Thoracic aorta (tissue), 2 donors: ENCODE measurements around the gene STARD9. TPM values are rescaled to one million over a fixed set of nuclear protein-coding genes. Genes with fewer than 3 reads are reported as not detected.
A peak's percentile ranks its signal among the peaks of the same experiment; 100 is the strongest.
"Not testable (repeated sequence)": the region's sequence is repeated elsewhere in the genome, so short reads cannot be mapped to it uniquely, and the experiment has no call there.

Experiments used
- ATAC-seq: fragments of 150-250 bp; one replicate; pipeline ENCODE4 v1.8.0; 2017; ENCODE audit warnings: low read depth; ENCODE audit not compliant: insufficient number of reproducible peaks, low FRiP score
- DNase-seq: peaks from one replicate; pipeline ENCODE4 v3.0.0-alpha.2; 2020; ENCODE audit warnings: low spot score
- H3K27ac ChIP-seq, 2 donors: fragments of 200-600 bp; sonication (generic); 1 replicate in 1 of 2; 2 replicates in 1 of 2; pipeline ENCODE4 v1.5.1; 2016; ENCODE audit warnings: mild to moderate bottlenecking in 2 of 2, moderate library complexity in 2 of 2
- H3K27me3 ChIP-seq: fragments of 200-600 bp; sonication (generic); replicated peaks from 2 replicates; pipeline ENCODE4 v1.6.0; 2016; ENCODE audit warnings: mild to moderate bottlenecking; ENCODE audit not compliant: insufficient read depth
- H3K36me3 ChIP-seq: fragments of 200-600 bp; sonication (generic); one replicate; pipeline ENCODE4 v1.5.1; 2016
- H3K4me1 ChIP-seq, 2 donors: fragments of 200-600 bp; sonication (generic); 1 replicate in 1 of 2; 2 replicates in 1 of 2; pipeline versions ENCODE4 v1.5.1 to v1.6.0; 2016; ENCODE audit warnings: low read depth in 2 of 2, mild to moderate bottlenecking in 1 of 2; ENCODE audit not compliant: control insufficient read depth in 1 of 2
- H3K4me3 ChIP-seq: fragments of 200-600 bp; sonication (generic); 2 replicates; pipeline ENCODE4 v1.5.1; 2016; ENCODE audit warnings: mild to moderate bottlenecking
- H3K9me3 ChIP-seq: fragments of 200-600 bp; sonication (generic); 2 replicates; pipeline ENCODE4 v1.5.1; 2016
- CTCF ChIP-seq: fragments of 200-600 bp; sonication (generic); IDR thresholded peaks from one replicate; pipeline ENCODE4 v1.5.1; 2019; ENCODE audit warnings: antibody characterized with exemption
- total RNA-seq, 2 donors: library from RNA; depleted of rRNA; stranded (reverse); fragments of >200 nt; gene quantifications; one replicate each; pipeline versions ENCODE4 v1.1.0 to v1.2.3, GENCODE V29; 2016

The STARD9 gene
- total RNA-seq, 2 donors from 2014 or later, result 59.8 to 67.8 TPM

DNA sequence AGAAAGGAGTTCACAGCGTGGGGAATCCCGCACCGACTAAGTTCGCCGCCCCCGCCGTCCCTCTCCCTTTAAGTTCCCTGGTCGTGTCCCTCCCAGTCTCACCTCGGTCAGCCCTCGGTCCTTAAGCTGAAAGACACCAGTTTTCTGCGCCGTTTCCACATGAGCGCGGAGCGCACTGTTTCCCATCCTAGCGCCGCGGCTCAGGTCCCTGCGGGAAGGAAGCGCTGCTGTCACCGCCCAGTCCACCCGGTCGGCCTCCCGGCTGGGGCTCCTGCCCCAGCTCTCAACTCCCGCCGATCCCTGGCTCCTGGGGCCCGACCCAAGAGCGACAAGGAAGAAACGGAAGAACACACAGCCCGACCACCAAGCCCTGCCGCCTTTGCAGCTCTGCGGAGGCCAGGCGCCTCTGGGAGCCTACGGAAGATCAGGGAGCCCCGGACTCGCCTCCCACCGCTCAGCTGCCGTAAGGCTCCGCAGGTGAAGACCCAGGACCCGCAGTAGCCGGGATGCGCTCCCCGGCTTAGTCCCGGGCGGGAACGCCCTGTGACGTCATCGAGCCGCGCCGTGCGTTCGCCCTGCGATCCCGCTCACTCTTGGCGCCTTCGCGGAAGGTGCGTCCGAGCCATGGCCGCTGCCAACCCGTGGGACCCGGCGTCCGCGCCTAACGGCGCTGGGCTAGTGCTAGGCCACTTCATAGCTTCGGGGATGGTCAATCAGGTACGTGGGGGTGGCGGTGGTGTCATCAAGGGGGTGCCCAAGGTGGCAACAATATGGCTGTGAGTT lies 27.0 kb upstream of the STARD9 start, which contains the start of the genes HAUS2 and LRRC57:
TSS of gene HAUS2 (plus strand) at position 590 of the 783 bp plus-strand sequence. CDS start at position 625, 35 bp downstream.
TSS of gene LRRC57 (minus strand) at position 545 of the 783 bp plus-strand sequence. CDS start at position 186, 359 bp downstream.
- Histone ChIP-seq H3K9me3 (no peaks in the 10 kb centered on the region), H3K27me3 (no peaks in the 10 kb centered on the region), H3K4me3 (peak within 1 kb of the TSS; percentile 95), H3K36me3 (no peaks in the 10 kb centered on the region), H3K27ac (peak within 1 kb of the TSS; percentile 91 to 94), H3K4me1 (peaks cover 13 to 25% of the 10 kb centered on the region in 2 donors)
- TF ChIP-seq CTCF, result no peak
- DNase-seq (no peak), ATAC-seq (peak; percentile 89)

- no peak for TF ChIP-seq CTCF
- peaks cover 13 to 25% of the 10 kb centered on the region in 2 donors for H3K4me1 ChIP-seq
- ATAC-seq, result peak; percentile 24
- no peak for DNase-seq
- peak overlapping the region; percentile 91 to 94 for H3K27ac ChIP-seq
- no peaks in the 10 kb centered on the region for H3K27me3 ChIP-seq
- no peaks in the 10 kb centered on the region for H3K36me3 ChIP-seq
- H3K4me3 ChIP-seq, result peak overlapping the region; percentile 95
- H3K9me3 ChIP-seq, result no peaks in the 10 kb centered on the region
Measured at GRCh38 chr15:42549032-42549491, 26.3 kb upstream of the STARD9 start.

DNA sequence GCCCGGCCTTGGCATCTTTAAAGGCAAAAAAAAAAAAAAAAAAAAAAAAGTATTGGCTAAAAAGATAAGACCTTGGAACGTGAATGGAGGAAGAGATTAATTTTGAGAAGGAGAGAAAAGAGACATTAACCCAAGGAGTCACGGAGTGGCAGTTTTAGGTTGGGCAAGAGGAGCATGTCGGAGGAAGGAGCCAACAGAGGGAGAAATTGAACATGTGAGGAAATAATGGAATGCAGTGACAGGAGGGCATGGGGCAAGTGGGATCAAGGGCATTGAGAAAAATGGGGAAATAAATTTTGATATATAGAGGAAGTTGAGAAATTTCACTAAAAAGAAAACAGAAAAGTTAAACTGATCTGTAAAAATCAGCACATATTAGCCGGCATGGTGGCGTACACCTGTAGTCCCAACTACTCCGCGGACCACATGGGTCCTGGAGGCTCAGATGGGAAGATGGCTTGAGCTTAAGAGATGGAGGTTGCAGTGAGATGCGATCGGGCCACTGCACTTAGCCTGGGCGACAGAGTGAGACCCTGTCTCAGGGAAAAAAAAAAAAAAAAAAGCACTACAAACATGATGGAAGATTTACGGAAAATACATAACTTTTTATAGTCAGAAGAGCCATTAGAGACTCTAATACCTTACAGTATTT lies 25.5 kb upstream of the STARD9 start:
- peak overlapping the region; percentile 95 for H3K4me3 ChIP-seq
- H3K36me3 ChIP-seq, result no peaks in the 10 kb centered on the region
- H3K27ac ChIP-seq, result peak overlapping the region in 1 of 2 donors; percentile 91
- no peak for ATAC-seq
- no peaks in the 10 kb centered on the region for H3K27me3 ChIP-seq
- no peak for TF ChIP-seq CTCF
- no peaks in the 10 kb centered on the region for H3K9me3 ChIP-seq
- peaks cover 13 to 25% of the 10 kb centered on the region in 2 donors for H3K4me1 ChIP-seq
- no peak for DNase-seq

DNA sequence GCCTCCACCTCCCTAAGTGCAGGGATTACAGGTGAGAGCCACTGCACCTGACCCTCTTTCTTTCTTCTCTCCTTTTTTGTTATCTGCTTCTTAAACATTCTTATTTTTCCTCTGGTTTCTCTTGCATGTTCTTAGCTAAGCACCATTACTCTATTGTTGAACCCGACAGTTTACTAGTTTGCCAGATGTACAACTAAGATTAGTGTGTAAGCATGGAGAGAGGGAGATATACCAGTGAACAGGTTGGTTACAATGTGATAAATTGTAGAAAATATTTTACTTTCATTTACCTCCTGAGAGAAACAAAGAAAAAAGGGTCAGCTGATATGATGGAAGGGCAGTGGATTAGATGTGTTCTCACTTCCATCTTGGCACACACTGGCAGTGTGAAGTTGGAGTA lies 21.9 kb upstream of the STARD9 start:
- no peak for TF ChIP-seq CTCF
- no peaks in the 10 kb centered on the region for H3K9me3 ChIP-seq
- no peaks in the 10 kb centered on the region for H3K27me3 ChIP-seq
- H3K4me1 ChIP-seq, result peaks cover 0 to 10% of the 10 kb centered on the region in 2 donors
- no peak for ATAC-seq
- H3K4me3 ChIP-seq, result no peak overlapping the region
- H3K27ac ChIP-seq, result no peak overlapping the region
- no peaks in the 10 kb centered on the region for H3K36me3 ChIP-seq
- no peak for DNase-seq

DNA sequence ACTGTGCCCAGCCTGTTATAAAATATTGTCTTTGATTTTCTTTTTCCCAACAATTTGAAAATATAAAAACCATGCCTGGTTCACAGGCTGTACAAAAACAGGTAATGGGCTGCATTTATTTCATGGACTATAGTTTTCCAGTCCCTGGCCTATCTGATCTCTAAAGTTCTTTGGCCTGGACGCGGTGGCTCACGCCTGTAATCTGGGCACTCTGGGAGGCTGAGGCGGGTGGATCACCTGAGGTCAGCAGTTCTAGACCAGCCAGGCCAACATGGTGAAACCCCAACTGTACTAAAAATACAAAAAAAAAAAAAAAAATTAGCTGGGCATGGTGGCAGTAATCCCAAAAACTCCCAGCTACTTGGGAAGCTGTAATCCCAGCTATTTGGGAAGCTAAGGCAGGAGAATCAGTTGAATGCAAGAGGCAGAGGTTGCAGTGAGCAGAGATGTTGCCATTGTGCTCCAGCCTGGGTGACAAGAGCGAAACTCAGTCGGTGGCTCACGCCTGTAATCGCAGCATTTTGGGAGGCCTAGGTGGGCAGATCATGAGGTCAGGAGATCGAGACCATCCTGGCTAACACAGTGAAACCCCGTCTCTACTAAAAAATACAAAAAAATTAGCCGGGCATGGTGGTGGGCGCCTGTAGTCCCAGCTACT lies 18.7 kb upstream of the STARD9 start:
- DNase-seq, H3K9me3 ChIP-seq, H3K4me3 ChIP-seq, H3K27me3 ChIP-seq, H3K4me1 ChIP-seq, H3K36me3 ChIP-seq, H3K27ac ChIP-seq: not testable (repeated sequence)
- ATAC-seq, result peak; percentile 18
